ENCODE measurements around the gene WHRN. TPM values are rescaled to one million over a fixed set of nuclear protein-coding genes. Genes with fewer than 3 reads are reported as not detected.
A peak's percentile ranks its signal among the peaks of the same experiment; 100 is the strongest.

The WHRN gene
- total RNA-seq, 1 donor from 2014 or later: 14.5 TPM

DNA sequence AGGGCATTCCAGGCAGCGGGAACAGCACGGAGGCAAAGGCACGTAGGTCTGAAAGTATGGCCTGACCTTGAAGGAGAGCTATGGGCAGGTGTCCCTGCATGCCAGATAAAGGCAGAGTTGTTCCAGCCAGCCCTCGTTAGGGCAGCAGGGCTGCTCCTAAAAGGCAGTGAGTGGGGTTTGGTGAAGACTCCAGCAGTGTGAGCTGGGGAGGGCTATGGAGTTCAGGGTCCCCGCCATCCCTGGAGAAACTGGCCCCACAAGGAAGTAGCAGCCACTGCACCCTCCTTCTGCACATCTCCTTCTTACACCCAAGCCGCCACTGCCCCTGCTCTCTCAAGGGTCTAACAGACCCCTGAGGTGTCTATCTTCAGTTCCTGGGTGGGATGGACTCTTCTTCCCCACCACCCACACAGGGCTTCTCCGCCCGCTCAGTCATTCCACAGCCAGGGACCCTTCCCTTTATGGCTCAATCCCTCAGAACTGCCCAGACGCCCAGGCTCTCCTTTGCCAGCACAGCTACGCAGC, 118.8 kb downstream of the WHRN start:
- intact Hi-C loops (cut with micrococcal nuclease): loop anchor here (5.0 kb wide), 1 partner anchor 226 kb away; the partner anchor contains the start of gene TMEM268
- ATAC-seq (ENCODE audit: low read depth) (no peak), DNase-seq (no peak)
- Mint-ChIP-seq H3K4me3 (peak overlapping the region; percentile 97), H3K27ac (peak overlapping the region; percentile 93), H3K9me3 (no peaks in the 10 kb centered on the region), H3K27me3 (no peaks in the 10 kb centered on the region), H3K4me1 (peaks cover 91% of the 10 kb centered on the region), H3K36me3 (ENCODE audit: low read depth) (peaks cover 78% of the 10 kb centered on the region)
- CTCF ChIA-PET: interaction anchor here (1.0 to 6.3 kb wide), 8 partner anchors 9 to 267 kb away, joined by 3 to 46 read pairs (median 10); no protein-coding TSS in a partner anchor
- POLR2A ChIA-PET: interaction anchor here (0.5 to 23.4 kb wide), 14 partner anchors 9 to 957 kb away, joined by 4 to 913 read pairs (median 12); partner anchors contain the start of genes ATP6V1G1 and TMEM268
- TF ChIP-seq, protein P1, sequence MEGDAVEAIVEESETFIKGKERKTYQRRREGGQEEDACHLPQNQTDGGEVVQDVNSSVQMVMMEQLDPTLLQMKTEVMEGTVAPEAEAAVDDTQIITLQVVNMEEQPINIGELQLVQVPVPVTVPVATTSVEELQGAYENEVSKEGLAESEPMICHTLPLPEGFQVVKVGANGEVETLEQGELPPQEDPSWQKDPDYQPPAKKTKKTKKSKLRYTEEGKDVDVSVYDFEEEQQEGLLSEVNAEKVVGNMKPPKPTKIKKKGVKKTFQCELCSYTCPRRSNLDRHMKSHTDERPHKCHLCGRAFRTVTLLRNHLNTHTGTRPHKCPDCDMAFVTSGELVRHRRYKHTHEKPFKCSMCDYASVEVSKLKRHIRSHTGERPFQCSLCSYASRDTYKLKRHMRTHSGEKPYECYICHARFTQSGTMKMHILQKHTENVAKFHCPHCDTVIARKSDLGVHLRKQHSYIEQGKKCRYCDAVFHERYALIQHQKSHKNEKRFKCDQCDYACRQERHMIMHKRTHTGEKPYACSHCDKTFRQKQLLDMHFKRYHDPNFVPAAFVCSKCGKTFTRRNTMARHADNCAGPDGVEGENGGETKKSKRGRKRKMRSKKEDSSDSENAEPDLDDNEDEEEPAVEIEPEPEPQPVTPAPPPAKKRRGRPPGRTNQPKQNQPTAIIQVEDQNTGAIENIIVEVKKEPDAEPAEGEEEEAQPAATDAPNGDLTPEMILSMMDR (IDR thresholded peaks at IDR 0.05): no peak

DNA sequence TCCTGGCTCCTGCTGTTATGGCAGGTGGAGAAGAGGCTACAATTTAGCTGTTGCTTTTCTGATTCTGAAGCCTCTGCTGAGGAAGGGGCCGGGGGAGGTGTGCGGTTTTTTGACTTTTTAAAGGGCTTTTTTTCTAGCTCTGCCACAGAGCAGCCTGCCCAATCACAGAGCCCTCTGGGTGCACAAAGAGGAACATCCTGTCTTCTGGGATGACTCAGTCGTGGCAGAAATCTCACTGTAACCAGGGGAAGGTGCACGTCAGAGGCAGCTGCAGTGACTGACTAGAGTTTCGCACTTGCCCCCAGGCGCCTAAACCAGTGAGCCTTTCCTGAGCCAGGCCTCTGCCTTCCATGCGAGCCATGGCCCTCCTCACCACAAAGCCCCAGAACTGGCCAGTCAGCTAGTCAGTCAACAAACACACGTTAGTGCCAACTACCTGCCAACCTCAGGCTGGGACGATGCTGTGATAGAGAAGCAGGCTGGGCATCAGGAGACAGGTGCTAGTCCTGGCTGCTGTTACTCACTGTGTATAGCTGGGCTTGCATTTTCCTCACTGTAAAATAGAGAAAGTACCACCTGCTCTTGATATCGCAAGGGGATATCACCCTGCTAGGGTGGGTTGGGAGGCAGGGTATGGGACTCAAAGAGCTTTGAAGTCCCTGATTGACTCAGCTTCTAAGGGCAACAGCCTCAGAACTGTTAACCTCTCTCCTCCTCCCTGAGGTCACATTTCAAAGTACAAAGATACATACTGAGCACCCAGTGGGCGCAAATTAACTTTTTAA, 119.7 kb downstream of the WHRN start:
- ATAC-seq (ENCODE audit: low read depth): peak; percentile 77

DNA sequence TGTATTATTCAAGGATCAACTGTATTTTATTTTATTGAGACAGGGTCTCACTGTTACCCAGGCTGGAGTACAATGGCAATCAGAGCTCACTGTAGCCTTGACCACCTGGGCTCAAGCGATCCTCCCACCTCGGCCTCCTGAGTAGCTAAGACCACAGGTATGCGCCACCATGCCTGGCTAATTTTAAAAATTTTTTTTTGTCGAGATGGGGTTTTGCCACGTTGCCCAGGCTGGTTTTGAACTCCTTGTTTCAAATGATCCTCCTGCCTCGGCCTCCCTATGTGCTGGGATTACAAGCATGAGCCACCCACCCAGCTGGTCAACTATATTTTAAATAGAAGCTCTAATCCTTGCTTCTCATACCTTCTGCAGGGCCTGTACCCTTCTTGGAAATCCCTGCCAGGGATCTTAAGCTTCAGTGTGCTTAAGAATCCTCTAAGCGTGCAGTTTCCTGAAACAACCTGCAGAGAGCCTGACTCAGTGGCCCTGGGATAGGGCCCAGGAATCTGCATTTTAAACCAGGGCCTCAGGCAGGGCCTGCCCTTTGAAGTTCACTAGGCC, 120.4 kb downstream of the WHRN start:
- ChIA-PET POLR2A (interaction anchor here (0.5 to 23.4 kb wide), 20 partner anchors 7 to 1164 kb away, joined by 3 to 913 read pairs (median 9); partner anchors contain the start of genes ATP6V1G1, FKBP15 and TMEM268), CTCF (interaction anchor here (0.8 to 6.3 kb wide), 12 partner anchors 10 to 269 kb away, joined by 3 to 46 read pairs (median 6); no protein-coding TSS in a partner anchor)
- Mint-ChIP-seq H3K4me3 (peak overlapping the region; percentile 97), H3K27ac (peak overlapping the region; percentile 93), H3K27me3 (no peaks in the 10 kb centered on the region), H3K4me1 (peaks cover 83% of the 10 kb centered on the region), H3K36me3 (ENCODE audit: low read depth) (peaks cover 72% of the 10 kb centered on the region), H3K9me3 (no peaks in the 10 kb centered on the region)
- no peak for ATAC-seq (ENCODE audit: low read depth)
- TF ChIP-seq, protein P1 (IDR thresholded peaks at IDR 0.05): no peak
- intact Hi-C loops (cut with micrococcal nuclease): loop anchor here (1.0 to 5.0 kb wide), 6 partner anchors 12 to 227 kb away; partner anchors contain the start of gene TMEM268
- DNase-seq: no peak

More for the DNA sequence above, 119.7 kb downstream of the WHRN start:
- peaks cover 74% of the 10 kb centered on the region for H3K36me3 Mint-ChIP-seq (ENCODE audit: low read depth)
- intact Hi-C loops (cut with micrococcal nuclease): loop anchor here (1.0 to 5.0 kb wide), 6 partner anchors 12 to 227 kb away; partner anchors contain the start of gene TMEM268
- no peaks in the 10 kb centered on the region for H3K27me3 Mint-ChIP-seq
- H3K4me3 Mint-ChIP-seq: peak overlapping the region; percentile 97
- H3K27ac Mint-ChIP-seq: peak overlapping the region; percentile 93
- no peaks in the 10 kb centered on the region for H3K9me3 Mint-ChIP-seq
- ChIA-PET POLR2A (interaction anchor here (0.5 to 23.4 kb wide), 23 partner anchors 8 to 1165 kb away, joined by 3 to 913 read pairs (median 5); partner anchors contain the start of genes ATP6V1G1, FKBP15 and TMEM268), CTCF (interaction anchor here (0.8 to 6.3 kb wide), 12 partner anchors 9 to 268 kb away, joined by 3 to 46 read pairs (median 7); no protein-coding TSS in a partner anchor)
- peak; percentile 71 for DNase-seq
- peaks cover 85% of the 10 kb centered on the region for H3K4me1 Mint-ChIP-seq
- TF ChIP-seq, protein P1 (IDR thresholded peaks at IDR 0.05): no peak

DNA sequence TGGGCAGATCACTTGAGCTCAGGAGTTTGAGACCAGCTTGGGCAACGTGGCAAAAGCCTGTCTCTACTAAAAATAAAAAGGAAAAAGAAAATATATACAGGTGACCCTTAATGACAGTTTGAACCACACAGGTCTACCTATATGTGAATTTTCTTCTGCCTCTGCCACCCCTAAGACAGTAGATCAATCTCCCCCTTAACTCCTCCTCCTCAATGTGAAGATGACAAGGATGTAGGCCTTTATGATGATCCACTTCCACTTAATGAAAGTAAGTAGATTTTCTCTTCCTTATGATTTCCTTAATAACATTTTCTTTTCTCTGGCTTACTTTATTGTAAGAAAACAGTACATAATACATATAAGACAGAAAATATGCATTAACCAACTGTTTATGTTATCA, 120.9 kb downstream of the WHRN start:
- ATAC-seq (ENCODE audit: low read depth) (no peak), DNase-seq (no peak)
- Mint-ChIP-seq H3K27me3 (no peaks in the 10 kb centered on the region), H3K4me1 (peaks cover 83% of the 10 kb centered on the region), H3K9me3 (no peaks in the 10 kb centered on the region), H3K4me3 (peak overlapping the region; percentile 97), H3K27ac (peak overlapping the region; percentile 93), H3K36me3 (ENCODE audit: low read depth) (peaks cover 75% of the 10 kb centered on the region)
- CTCF ChIA-PET: interaction anchor here (1.1 to 6.3 kb wide), 7 partner anchors 12 to 183 kb away, joined by 3 to 46 read pairs (median 10); no protein-coding TSS in a partner anchor
- intact Hi-C loops (cut with micrococcal nuclease): no loop called here
- POLR2A ChIA-PET: interaction anchor here (1.0 to 23.4 kb wide), 12 partner anchors 6 to 269 kb away, joined by 3 to 913 read pairs (median 12); partner anchors contain the start of gene ATP6V1G1
- TF ChIP-seq, protein P1 (IDR thresholded peaks at IDR 0.05): no peak

Measured in activated B cell treated with CpG ODN at 0.5 μM for 24 hours (primary cell).